Heart right ventricle (tissue), 16 donors: ENCODE data around the gene SDSL. TPM values are rescaled to one million over a fixed set of nuclear protein-coding genes. Genes with fewer than 3 reads are reported as not detected.

Experiments used
- ATAC-seq, 8 donors: fragments of 200-7000 bp; cut with Tn5 transposase; one replicate each; pipeline ENCODE4 v1.9.1; 2020; ENCODE audit warnings: mild to moderate bottlenecking in 8 of 8, moderate library complexity in 8 of 8, moderate number of reproducible peaks in 1 of 8
- DNase-seq, 2 donors: peaks; one replicate each; pipeline ENCODE4 v3.0.0-alpha.2; 2020
- H3K27ac ChIP-seq, 10 donors: fragments of 200-600 bp; sonication (generic) in 2 of 10; one replicate each; pipeline versions ENCODE4 v1.5.0 to v1.8.0; 2020 to 2022; ENCODE audit warnings: mild to moderate bottlenecking in 3 of 10
- H3K27me3 ChIP-seq, 7 donors: fragments of 200-600 bp; one replicate each; pipeline ENCODE4 v1.8.0; 2021 to 2022; ENCODE audit warnings: mild to moderate bottlenecking in 2 of 7
- H3K36me3 ChIP-seq, 9 donors: fragments of 200-600 bp; sonication (generic) in 1 of 9; one replicate each; pipeline versions ENCODE4 v1.5.0 to v1.8.0; 2020 to 2022; ENCODE audit warnings: mild to moderate bottlenecking in 2 of 9
- H3K4me1 ChIP-seq, 9 donors: fragments of 200-600 bp; sonication (generic) in 1 of 9; one replicate each; pipeline versions ENCODE4 v1.5.0 to v1.8.0; 2020 to 2022; ENCODE audit warnings: mild to moderate bottlenecking in 4 of 9
- H3K4me3 ChIP-seq, 10 donors: fragments of 200-600 bp; sonication (generic) in 2 of 10; one replicate each; pipeline versions ENCODE4 v1.5.0 to v1.8.0; 2020 to 2022; ENCODE audit warnings: mild to moderate bottlenecking in 7 of 10, moderate library complexity in 2 of 10
- H3K9me3 ChIP-seq, 11 donors: fragments of 200-600 bp in 10 of 11; sonication (generic) in 2 of 11; one replicate each; pipeline versions ENCODE4 v1.5.0 to v1.8.0; 2013 to 2022; ENCODE audit warnings: mild to moderate bottlenecking in 2 of 11, control low read depth in 1 of 11, moderate library complexity in 1 of 11
- WGBS, 2 donors: extraction: QIAGEN DNeasy Blood & Tissue Kit; methylation state at CpG; one replicate each; pipeline ENCODE4 v1.1.7; 2013; ENCODE audit warnings: inconsistent platforms in 1 of 2; 5-methylcytosine and 5-hydroxymethylcytosine counted together
- intact Hi-C, 10 donors: fragments of 100-400 bp; cut with DNase I; formaldehyde crosslinking; loops; one replicate each; pipeline versions ENCODE4 v1.11.1 to v1.14.2; 2022
- polyA plus RNA-seq, 2 donors: library from polyadenylated mRNA; stranded (reverse); fragments of 200-250 nt; gene quantifications; one replicate each; pipeline ENCODE4 v1.2.3, GENCODE V29; 2013
- total RNA-seq, 10 donors: library from RNA; stranded (reverse); fragmentation: NEBNext Ultra II Directional in 3 of 10; extraction: Animal tissue kit (Norgen Biotek cat#: 25700) in 3 of 10; gene quantifications; one replicate each; pipeline versions ENCODE4 v1.2.1 to v1.2.4, GENCODE V29; 2021 to 2023
- TF ChIP-seq, protein P1 (sequence below), 9 donors: fragments of 200-600 bp; sonication (generic) in 2 of 9; IDR thresholded peaks; one replicate each; pipeline versions ENCODE4 v1.5.0 to v1.8.0; 2021 to 2022; ENCODE audit warnings: antibody characterized with exemption in 9 of 9, mild to moderate bottlenecking in 5 of 9, moderate library complexity in 1 of 9
- donor health status: Arrhythmogenic right ventricular cardiomyopathy.
- donor health status: ischemic (EF 13 %, LVEDD 7.1; RV severe dilation, severe dysfunction).
- donor health status: healthy with polysubstance abuse.
- donor health status: DM: no; HTN: yes; CAD: no.
- donor health status: DM: no; HTN: no; CAD: no.
- donor health status: ischemic (EF 25% LVEDD 6.9; RV normal size, moderate dysfunction).
- donor health status: ischemic (EF 25% LVEDD 5.7; RV mildly dilated, moderate dysfunction).
- donor health status: healthy.
- donor health status: DM: yes; HTN: yes; CAD: no.
- donor health status: Ischemic cardiomyopathy.
- donor health status: ischemic (EF 35%, LVEDD 5.7; RV mildly dilated, moderate dysfunction).
- donor health status: nonischemic (EF 11% LVEDD 7.7; RV severe dilation, severe dysfunction).
- donor health status: DM: yes; HTN: yes; CAD: no.
- donor health status: PGD.
- donor health status: ischemic (EF 29% LVEDD 5.4; RV normal size, mild dysfunction).
- donor health status: nonischemic (EF 23%, LVEDD 6.1; RV moderate dilation, normal function).

The SDSL gene
- total and polyA plus RNA-seq, 12 donors = 2.0 to 23.4 (median 13.8) TPM

DNA sequence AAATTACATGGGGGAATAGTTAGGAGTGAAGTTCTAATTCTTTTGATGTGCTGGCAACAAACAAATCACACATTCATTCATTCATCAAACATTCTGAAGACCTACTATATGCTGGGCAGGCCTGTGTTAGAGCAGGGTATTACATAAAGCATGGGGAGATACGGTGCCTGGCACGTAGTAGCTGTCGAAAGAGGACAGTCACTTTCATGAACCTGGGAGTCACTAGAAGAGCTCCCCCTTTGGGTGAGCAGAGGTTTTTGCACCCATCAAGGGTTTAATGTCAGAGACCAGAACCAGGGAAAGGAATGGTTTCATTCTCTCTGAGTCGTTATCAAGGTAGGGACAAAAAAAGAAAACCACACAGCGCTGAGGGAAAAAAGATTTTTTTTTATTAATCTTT is 39.5 kb downstream of the SDSL start:
- WGBS, 2 donors = 19 to 28% methylated on average over 5 of the region's 5 CpGs
- peaks cover 15 to 36% (median 33%) of the 10 kb centered on the region in 9 donors for H3K4me1 ChIP-seq
- ATAC-seq = no peak
- no peak for DNase-seq
- H3K27me3 ChIP-seq = peaks cover 31 to 99% (median 92%) of the 10 kb centered on the region in 7 donors
- TF ChIP-seq, protein P1, sequence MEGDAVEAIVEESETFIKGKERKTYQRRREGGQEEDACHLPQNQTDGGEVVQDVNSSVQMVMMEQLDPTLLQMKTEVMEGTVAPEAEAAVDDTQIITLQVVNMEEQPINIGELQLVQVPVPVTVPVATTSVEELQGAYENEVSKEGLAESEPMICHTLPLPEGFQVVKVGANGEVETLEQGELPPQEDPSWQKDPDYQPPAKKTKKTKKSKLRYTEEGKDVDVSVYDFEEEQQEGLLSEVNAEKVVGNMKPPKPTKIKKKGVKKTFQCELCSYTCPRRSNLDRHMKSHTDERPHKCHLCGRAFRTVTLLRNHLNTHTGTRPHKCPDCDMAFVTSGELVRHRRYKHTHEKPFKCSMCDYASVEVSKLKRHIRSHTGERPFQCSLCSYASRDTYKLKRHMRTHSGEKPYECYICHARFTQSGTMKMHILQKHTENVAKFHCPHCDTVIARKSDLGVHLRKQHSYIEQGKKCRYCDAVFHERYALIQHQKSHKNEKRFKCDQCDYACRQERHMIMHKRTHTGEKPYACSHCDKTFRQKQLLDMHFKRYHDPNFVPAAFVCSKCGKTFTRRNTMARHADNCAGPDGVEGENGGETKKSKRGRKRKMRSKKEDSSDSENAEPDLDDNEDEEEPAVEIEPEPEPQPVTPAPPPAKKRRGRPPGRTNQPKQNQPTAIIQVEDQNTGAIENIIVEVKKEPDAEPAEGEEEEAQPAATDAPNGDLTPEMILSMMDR (IDR thresholded peaks at IDR 0.05) = peak in 3 of 9 donors; percentile 20 to 23 (median 22)
- H3K36me3 ChIP-seq = no peaks in the 10 kb centered on the region
- intact Hi-C loops = loop anchor here in 9 of 10 donors (1.0 to 5.0 kb wide), 4 partner anchors 449 to 451 kb away; no protein-coding TSS in a partner anchor
- no peak overlapping the region for H3K4me3 ChIP-seq
- H3K27ac ChIP-seq = no peak overlapping the region
- no peaks in the 10 kb centered on the region for H3K9me3 ChIP-seq

DNA sequence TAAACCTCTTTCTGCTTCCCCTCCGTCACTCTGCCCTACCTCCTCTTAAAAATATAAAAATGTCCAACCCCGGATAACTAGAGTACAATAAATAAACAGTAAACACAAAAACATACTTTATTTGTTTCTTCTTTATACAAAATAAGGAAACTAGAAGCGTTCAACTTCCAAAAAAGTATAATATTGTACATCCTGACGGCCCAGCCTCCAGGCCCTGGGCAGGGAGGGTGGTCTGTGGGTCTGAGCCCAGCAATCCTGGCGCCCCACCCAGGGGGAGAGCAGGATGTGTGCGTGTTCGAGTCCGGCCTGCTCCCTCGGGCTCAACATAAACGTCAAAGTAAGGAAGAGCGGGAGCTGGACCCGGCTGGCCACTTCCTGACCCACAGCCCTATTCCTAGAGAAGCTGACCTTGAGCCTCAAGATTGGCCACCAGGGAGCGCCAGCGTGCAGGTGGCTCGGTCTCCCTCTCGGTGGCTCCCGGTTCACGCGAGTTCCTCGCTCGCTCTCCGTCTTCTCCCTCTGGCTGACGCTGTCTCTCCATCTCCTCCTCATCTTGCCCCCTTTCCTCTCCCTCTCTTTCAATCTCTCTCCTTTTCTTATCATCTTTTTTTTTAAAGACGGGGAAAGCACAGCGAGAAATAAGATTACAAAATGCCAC is 40.1 kb downstream of the SDSL start:
- Histone ChIP-seq H3K9me3 (no peaks in the 10 kb centered on the region), H3K4me1 (peaks cover 16 to 42% (median 36%) of the 10 kb centered on the region in 9 donors), H3K4me3 (peak overlapping the region in 8 of 10 donors; percentile 13 to 36 (median 26)), H3K36me3 (no peaks in the 10 kb centered on the region), H3K27ac (no peak overlapping the region), H3K27me3 (peaks cover 36 to 99% (median 95%) of the 10 kb centered on the region in 7 donors)
- TF ChIP-seq, protein P1 (IDR thresholded peaks at IDR 0.05) = peak; percentile 65 to 91 (median 86)
- intact Hi-C loops = loop anchor here in 9 of 10 donors (1.0 to 5.0 kb wide), 4 partner anchors 449 to 451 kb away; no protein-coding TSS in a partner anchor
- WGBS, 2 donors = 10 to 11% methylated on average over 25 of the region's 25 CpGs
- ATAC-seq (peak; percentile 71 to 85 (median 82)), DNase-seq (peak; percentile 76 to 83)

DNA sequence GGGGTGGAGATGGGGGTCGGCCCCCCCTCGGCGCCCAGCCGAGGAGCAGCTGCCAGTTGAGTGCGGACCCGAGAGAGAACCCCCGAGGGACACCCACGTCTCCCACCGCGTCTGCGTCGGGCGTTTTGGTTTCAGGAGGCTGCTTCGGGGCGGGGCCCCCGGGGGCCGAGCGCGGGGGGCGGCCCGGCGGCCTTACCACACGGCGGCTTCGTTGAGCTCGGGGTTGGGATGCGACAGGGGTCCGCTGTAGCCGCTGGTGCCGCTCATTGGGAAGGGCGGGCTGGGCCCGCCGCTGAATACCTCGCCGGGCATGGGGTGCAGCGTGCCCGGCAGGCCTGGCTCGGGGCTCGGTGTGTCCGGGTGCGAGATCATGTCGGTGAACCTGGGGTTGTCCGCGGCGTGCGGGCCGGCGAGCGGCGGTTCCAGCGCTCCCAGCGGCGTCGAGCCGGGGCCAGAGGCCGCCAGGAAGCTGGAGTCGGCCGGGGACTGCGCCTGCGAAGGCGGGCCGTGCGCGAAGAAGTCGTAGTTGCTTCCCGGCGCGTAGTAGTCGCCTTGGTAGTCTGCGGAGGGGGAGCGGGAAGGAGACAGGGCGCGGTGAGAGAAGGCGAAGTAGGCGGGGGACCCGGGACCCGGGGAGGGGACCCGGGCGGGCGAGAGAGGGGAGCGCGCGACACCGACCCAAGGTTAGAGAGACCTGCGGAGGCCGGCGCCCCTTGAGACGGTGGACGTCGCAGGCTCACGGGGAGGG is 41.0 kb downstream of the SDSL start:
- TF ChIP-seq, protein P1 (IDR thresholded peaks at IDR 0.05) = no peak
- no peaks in the 10 kb centered on the region for H3K9me3 ChIP-seq
- H3K36me3 ChIP-seq = no peaks in the 10 kb centered on the region
- H3K4me1 ChIP-seq = peaks cover 17 to 51% (median 45%) of the 10 kb centered on the region in 9 donors
- H3K4me3 ChIP-seq = peak overlapping the region in 8 of 10 donors; percentile 13 to 36 (median 26)
- peaks cover 45 to 100% (median 96%) of the 10 kb centered on the region in 7 donors for H3K27me3 ChIP-seq
- ATAC-seq (no peak), DNase-seq (no peak)
- H3K27ac ChIP-seq = no peak overlapping the region
- intact Hi-C loops = loop anchor here in 9 of 10 donors (1.0 to 5.0 kb wide), 4 partner anchors 448 to 450 kb away; no protein-coding TSS in a partner anchor
- 1 to 2% methylated on average over 87 to 91 of the region's 91 CpGs for WGBS, 2 donors

DNA sequence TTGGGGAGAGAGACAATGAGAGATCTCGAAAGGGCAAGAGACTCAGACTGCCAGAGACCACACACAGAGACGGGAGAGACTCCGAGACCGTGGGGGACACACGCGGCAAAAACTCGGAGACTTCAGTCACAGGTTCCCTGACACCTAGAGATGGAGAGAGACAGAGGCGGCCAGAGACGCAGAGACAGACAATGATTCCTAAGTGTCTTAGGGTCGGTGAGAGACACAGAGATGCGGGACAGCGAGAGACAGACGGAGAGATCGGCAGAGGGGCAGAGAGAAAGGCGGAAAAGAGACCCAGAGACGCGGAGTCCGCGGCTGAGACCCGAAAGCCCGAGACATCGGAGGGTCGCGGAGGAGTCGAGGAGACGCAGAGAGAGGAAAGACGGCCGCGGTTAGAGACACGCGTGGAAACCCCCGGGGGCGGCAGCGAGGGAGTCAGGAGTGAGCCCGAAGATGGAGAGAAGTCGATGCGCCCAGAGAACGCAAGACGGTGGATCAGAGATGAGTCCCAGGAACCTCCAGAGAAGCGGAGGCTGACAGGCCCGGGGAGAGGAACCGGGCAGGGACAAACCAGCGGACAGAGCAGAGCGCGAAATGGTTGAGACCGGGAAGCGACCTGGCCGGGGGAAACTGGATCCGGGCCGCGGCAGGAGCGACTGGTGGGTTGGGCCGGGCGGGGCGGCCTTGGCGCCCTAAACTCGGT is 41.7 kb downstream of the SDSL start:
- Histone ChIP-seq H3K4me1 (peaks cover 17 to 54% (median 46%) of the 10 kb centered on the region in 9 donors), H3K36me3 (no peaks in the 10 kb centered on the region), H3K27me3 (peaks cover 52 to 100% (median 96%) of the 10 kb centered on the region in 7 donors), H3K9me3 (no peaks in the 10 kb centered on the region), H3K4me3 (peak overlapping the region in 8 of 10 donors; percentile 13 to 36 (median 30)), H3K27ac (no peak overlapping the region)
- ATAC-seq (no peak), DNase-seq (no peak)
- TF ChIP-seq, protein P1 (IDR thresholded peaks at IDR 0.05) = no peak
- intact Hi-C loops = loop anchor here in 8 of 10 donors (2.0 to 5.0 kb wide), 3 partner anchors 447 to 449 kb away; no protein-coding TSS in a partner anchor
- 2 to 3% methylated on average over 57 of the region's 57 CpGs for WGBS, 2 donors
